GOT3 (cell line): ENCODE results near the gene UBAP2.
"Not testable (repeated sequence)": the region's sequence is repeated elsewhere in the genome, so short reads cannot be mapped to it uniquely, and the experiment has no call there.

Experiments
- DNase-seq: peaks from one replicate; lab custom pipeline; 2025; ENCODE audit warnings: mixed read lengths; lab: John Stamatoyannopoulos, UW

Gene UBAP2

DNA sequence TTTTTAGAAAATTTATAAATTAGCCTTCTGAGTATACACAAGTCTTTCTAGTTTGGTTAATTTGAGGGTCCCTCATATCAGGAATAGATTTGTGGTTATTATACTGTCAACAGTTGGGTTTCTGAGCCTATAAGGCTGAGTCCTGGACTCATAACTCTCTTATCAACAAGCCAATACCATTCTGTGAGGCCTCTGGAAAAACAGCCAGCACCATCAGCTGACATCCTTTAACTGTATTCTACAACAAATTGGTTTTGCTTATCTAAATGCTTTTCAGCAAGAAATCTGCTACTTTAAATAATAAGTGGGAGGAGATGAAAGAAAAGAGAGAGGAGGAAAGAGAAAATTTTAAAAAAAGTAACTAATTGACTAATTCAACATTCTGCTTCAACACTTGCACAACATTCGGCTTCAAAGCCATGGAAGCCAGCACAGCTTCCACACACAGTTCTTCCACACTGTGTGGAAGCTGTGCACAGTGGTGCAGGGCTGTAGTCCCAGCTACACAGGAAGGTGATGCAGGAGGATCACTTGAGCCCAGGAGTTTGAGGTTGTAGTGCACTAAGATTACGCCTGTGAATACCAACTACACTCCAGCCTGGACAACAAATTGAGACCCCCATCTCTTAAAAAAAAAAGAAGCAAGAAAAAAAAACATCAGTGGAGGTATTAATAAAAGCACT, 84.5 kb downstream of the UBAP2 start:
- DNase-seq = no peak

DNA sequence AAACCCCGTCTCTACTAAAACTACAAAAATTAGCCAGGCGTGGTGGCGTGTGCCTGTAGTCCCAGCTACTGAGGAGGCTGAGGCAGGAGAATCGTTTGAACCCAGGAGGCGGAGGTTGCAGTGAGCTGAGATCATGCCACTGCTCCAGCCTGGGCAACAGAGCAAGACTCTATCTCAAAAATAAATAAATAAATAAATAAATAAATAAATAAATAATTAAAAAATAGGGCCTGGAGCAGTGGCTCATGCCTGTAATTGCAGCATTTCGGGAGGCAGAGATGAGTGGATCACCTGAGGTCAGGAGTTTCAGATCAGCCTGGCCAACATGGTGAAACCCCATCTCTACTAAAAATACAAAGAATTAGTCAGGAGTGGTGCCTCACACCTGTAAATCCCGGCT, 86.2 kb downstream of the UBAP2 start:
- not testable (repeated sequence) for DNase-seq

GRCh38 chr9:33959725-33960124, 89.0 kb downstream of the UBAP2 start:
- no peak for DNase-seq

- DNase-seq = no peak
Observed at GRCh38 chr9:33956544-33956943, 92.1 kb downstream of the UBAP2 start.

- DNase-seq = no peak
Observed at GRCh38 chr9:33952066-33952465, 96.6 kb downstream of the UBAP2 start.

- no peak for DNase-seq
Observed at GRCh38 chr9:33950371-33950770, 98.3 kb downstream of the UBAP2 start.

GRCh38 chr9:33946779-33947535, 101.7 kb downstream of the UBAP2 start:
- DNase-seq = no peak

DNA sequence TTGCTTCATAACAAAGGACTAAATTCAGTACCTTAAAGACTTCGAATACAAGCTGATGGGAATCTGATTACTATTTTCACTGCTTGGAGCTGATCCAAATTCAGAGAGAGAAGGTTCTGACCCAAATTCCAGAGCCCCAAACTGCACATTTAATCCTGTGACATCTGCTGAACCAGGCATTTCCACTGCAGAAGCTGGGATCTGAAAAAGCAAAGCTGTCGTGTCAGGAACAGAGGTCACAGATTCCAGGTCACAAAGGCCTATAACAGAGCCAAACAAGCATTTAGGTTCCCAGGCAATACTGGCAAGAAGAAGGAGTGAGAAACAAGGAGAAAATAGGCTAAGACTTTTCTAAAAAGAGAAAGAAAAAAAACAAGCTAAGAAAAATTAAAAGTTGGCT, 105.3 kb downstream of the UBAP2 start:
- DNase-seq = no peak

GRCh38 chr9:33942471-33943083, 106.1 kb downstream of the UBAP2 start:
- no peak for DNase-seq

DNA sequence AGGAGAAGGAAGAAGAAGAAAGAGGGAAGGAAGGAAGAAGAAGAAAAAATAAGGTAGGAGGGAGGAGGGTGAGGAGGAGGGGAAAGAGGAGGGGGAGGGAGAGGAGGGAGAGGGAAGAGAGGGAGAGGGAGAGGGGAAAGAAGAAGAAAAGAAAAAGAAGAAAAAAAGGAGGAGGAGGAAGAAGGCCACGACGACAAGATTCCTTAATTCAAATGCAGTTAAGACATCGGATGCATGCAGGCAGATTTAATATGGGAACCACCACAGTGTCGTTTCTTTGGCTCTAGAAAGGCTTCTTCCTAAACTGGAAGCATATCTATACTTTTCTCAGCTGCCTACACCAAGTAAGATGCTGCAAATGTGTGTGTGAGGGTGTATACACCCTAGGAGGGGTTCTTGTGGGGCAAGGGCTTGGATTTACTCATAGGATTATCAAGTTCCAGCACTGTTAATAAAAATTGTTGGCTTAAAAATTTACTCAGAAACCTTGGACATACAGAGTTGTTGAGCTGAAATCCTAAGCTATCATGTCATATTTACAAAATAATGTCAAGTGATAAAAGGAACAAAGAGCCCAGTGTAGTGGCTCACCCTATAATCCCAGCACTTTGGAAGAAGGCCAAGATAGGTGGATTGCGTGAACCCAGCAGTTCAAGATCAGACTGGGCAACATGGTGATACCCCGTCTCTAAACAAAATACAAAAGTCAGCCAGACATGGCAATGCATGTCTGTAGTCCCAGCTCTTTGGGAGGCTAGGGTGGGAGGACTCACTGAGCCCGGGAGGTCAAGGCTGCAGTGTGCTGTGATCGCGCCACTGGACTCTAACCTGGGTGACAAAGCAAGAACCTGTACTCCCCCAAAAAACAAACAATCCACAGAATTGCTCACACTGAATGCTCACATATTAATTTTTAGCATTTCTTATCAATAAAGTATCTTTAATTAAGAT, 108.5 kb downstream of the UBAP2 start:
- DNase-seq = no peak

DNA sequence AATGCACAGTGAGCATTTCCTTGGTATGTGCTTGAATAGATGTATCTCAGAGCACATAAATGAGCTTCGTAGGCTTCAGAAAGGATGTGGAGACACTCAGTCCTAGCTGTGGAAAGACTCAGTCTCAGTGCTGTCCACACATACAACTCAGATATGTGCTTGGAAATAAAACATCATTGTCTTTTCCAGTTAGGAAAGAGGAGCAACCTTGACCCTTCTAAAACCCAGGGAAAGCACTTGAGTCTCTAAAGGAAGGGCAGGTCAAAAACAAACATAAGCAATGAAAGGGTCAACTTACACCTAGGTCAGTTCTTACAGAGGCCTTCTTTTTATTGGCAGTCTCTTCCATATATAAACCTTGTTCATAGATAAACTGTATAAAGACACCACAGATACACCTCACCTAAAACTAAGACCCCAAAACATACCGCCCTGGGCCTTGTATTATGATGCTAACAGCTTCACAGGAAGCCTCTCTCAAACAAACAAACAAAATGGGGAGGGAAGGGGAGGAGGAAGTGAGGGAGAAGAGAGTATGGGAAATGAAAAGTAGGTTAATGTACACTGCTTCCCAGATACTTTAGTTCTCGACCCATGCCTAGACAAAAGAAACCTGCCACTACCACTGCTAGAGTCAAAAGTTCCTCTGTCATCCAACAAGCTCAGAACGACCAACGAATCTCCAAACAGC, 114.4 kb downstream of the UBAP2 start:
- DNase-seq = no peak

- no peak for DNase-seq
Observed at GRCh38 chr9:33932078-33932807, 116.4 kb downstream of the UBAP2 start.

- no peak for DNase-seq
Observed at GRCh38 chr9:33931326-33931725, 117.4 kb downstream of the UBAP2 start.

GRCh38 chr9:33927694-33928093, 121.0 kb downstream of the UBAP2 start:
- no peak for DNase-seq

DNA sequence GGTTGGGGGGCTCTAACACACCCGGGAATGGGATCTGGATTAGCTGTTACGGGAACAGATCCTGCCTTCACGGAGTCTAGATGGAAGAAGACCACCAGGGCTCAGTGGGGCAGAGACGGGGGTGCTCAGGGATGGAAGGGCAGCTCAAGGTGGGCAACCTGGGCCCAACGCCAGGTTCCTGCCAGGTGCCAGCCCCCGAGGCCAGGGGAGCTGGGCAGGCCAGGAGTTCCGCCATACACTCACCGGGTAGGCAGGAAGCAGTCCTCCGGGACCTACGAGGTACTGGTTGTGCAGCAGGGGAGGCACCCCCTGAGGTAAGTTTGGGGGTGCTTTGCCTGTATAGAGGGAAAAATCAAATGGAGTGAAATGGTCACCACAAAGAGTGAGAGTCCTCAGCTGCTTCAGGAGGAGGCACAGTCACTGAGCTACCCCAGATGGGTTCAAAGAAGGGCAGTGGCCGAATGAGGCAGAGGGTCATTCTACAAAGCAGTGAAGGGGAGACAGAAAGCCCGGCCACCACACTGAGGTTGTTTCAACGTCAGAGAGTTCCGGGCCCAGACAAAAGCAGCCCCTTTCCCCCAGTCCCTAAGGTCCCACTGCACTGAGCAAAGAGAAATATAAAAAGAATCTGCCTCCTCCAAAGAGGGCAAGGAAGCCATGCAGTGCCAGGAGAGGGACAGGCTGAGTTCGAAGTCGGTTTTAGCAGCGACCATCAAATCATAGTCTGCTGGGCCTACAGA, 121.8 kb downstream of the UBAP2 start:
- no peak for DNase-seq

- DNase-seq = no peak
Observed at GRCh38 chr9:33924978-33925797, 123.5 kb downstream of the UBAP2 start.

GRCh38 chr9:33923998-33924701, 124.5 kb downstream of the UBAP2 start:
- no peak for DNase-seq

GRCh38 chr9:33923079-33923478, 125.6 kb downstream of the UBAP2 start:
- DNase-seq = no peak
